Smooth muscle cell (in vitro differentiated cells): ENCODE data around the gene H1-8. TPM values are rescaled to one million over a fixed set of nuclear protein-coding genes. Genes with fewer than 3 reads are reported as not detected.

Source experiments
- DNase-seq: peaks from one replicate; lab custom pipeline; 2025; ENCODE audit not compliant: unreplicated experiment; lab: John Stamatoyannopoulos, UW
- H2AFZ ChIP-seq: fragments of 200-600 bp; sonication (generic); 2 replicates; pipeline ENCODE4 v1.6.0; 2016; ENCODE audit warnings: antibody characterized with exemption, low read depth, mild to moderate bottlenecking
- H3F3A ChIP-seq: fragments of 200-600 bp; sonication (generic); 2 replicates; pipeline ENCODE4 v1.6.0; 2017; ENCODE audit warnings: antibody characterized with exemption, low read depth
- H3K27ac ChIP-seq: fragments of 200-600 bp; sonication (generic); 2 replicates; pipeline ENCODE4 v1.5.1; 2016; ENCODE audit warnings: low read depth, mild to moderate bottlenecking
- H3K27me3 ChIP-seq: fragments of 200-600 bp; sonication (generic); 2 replicates; pipeline ENCODE4 v1.6.1; 2016; ENCODE audit warnings: low read depth, mild to moderate bottlenecking
- H3K36me3 ChIP-seq: fragments of 200-600 bp; sonication (generic); 2 replicates; pipeline ENCODE4 v1.5.1; 2016; ENCODE audit warnings: low read depth
- H3K4me1 ChIP-seq: fragments of 200-600 bp; sonication (generic); 2 replicates; pipeline ENCODE4 v1.5.1; 2016; ENCODE audit warnings: low read depth
- H3K4me2 ChIP-seq: fragments of 200-600 bp; sonication (generic); 2 replicates; pipeline ENCODE4 v1.6.0; 2016; ENCODE audit warnings: mild to moderate bottlenecking
- H3K4me3 ChIP-seq: fragments of 200-600 bp; sonication (generic); 2 replicates; pipeline ENCODE4 v1.5.1; 2016; ENCODE audit warnings: mild to moderate bottlenecking
- H3K79me2 ChIP-seq: fragments of 200-600 bp; sonication (generic); 2 replicates; pipeline ENCODE4 v1.6.0; 2016; ENCODE audit warnings: low read depth, mild to moderate bottlenecking
- H3K9ac ChIP-seq: fragments of 200-600 bp; sonication (generic); 2 replicates; pipeline ENCODE4 v1.6.0; 2016; ENCODE audit warnings: low read depth
- H3K9me3 ChIP-seq: fragments of 200-600 bp; sonication (generic); replicated peaks from 2 replicates; pipeline ENCODE4 v1.5.1; 2016; ENCODE audit warnings: low read depth
- H4K20me1 ChIP-seq: fragments of 200-600 bp; sonication (generic); 2 replicates; pipeline ENCODE4 v1.6.0; 2016; ENCODE audit warnings: low read depth
- CTCF ChIP-seq: fragments of 200-600 bp; sonication (generic); IDR thresholded peaks from 2 replicates; pipeline ENCODE4 v1.5.1; 2017; ENCODE audit warnings: borderline replicate concordance, mild to moderate bottlenecking, antibody characterized with exemption; ENCODE audit not compliant: insufficient read depth, poor library complexity, severe bottlenecking
- WGBS: methylation state at CpG from one replicate; pipeline ENCODE4 v1.1.7; 2016; ENCODE audit warnings: low lambda C conversion rate; 5-methylcytosine and 5-hydroxymethylcytosine counted together
- polyA plus RNA-seq: library from polyadenylated mRNA; unstranded; fragments of >200 nt; fragmentation: Nextera tagmentation; extraction: Ambion mirVana; gene quantifications from 2 replicates; pipeline ENCODE4 v1.2.1, GENCODE V29; 2016
- total RNA-seq: library from RNA; depleted of rRNA; stranded (reverse); fragments of >200 nt; gene quantifications from 2 replicates; pipeline ENCODE4 v1.2.3, GENCODE V29; 2014

Gene H1-8
- total and polyA plus RNA-seq, 2 experiments from 2014 or later: not detected

GRCh38 chr3:129561619-129562248 is 18.8 kb downstream of the H1-8 start:
- 94% methylated on average over 15 of the region's 18 CpGs for WGBS
- Histone ChIP-seq H3K27me3 (no peaks in the 10 kb centered on the region), H3K4me3 (no peak overlapping the region), H3K4me1 (peaks cover 28% of the 10 kb centered on the region), H3K4me2 (peak overlapping the region; percentile 74), H3K9ac (no peak overlapping the region), H3K79me2 (no peaks in the 10 kb centered on the region), H3K27ac (peak overlapping the region; percentile 81), H3K9me3 (no peaks in the 10 kb centered on the region), H3F3A (peaks cover 7% of the 10 kb centered on the region), H2AFZ (no peak overlapping the region), H4K20me1 (no peaks in the 10 kb centered on the region), H3K36me3 (no peaks in the 10 kb centered on the region)
- DNase-seq: no peak
- no peak for TF ChIP-seq CTCF

GRCh38 chr3:129562803-129563202 is 19.8 kb downstream of the H1-8 start:
- no peaks in the 10 kb centered on the region for H3K27me3 ChIP-seq
- no peak overlapping the region for H3K4me3 ChIP-seq
- no peak for TF ChIP-seq CTCF
- WGBS: 92% methylated on average over 18 of the region's 19 CpGs
- H3F3A ChIP-seq: peaks cover 4% of the 10 kb centered on the region
- no peaks in the 10 kb centered on the region for H3K9me3 ChIP-seq
- no peaks in the 10 kb centered on the region for H4K20me1 ChIP-seq
- H3K4me2 ChIP-seq: no peak overlapping the region
- DNase-seq: no peak
- H3K9ac ChIP-seq: no peak overlapping the region
- H3K36me3 ChIP-seq: no peaks in the 10 kb centered on the region
- no peak overlapping the region for H2AFZ ChIP-seq
- H3K4me1 ChIP-seq: peaks cover 26% of the 10 kb centered on the region
- no peak overlapping the region for H3K27ac ChIP-seq
- no peaks in the 10 kb centered on the region for H3K79me2 ChIP-seq

- no peak overlapping the region for H3K4me2 ChIP-seq
- H4K20me1 ChIP-seq: no peaks in the 10 kb centered on the region
- no peaks in the 10 kb centered on the region for H3K27me3 ChIP-seq
- no peak for TF ChIP-seq CTCF
- no peaks in the 10 kb centered on the region for H3K79me2 ChIP-seq
- WGBS: 95% methylated on average over 12 of the region's 12 CpGs
- H3K27ac ChIP-seq: no peak overlapping the region
- H3K9me3 ChIP-seq: no peaks in the 10 kb centered on the region
- H3K4me1 ChIP-seq: peaks cover 23% of the 10 kb centered on the region
- peaks cover 4% of the 10 kb centered on the region for H3F3A ChIP-seq
- no peak overlapping the region for H2AFZ ChIP-seq
- no peaks in the 10 kb centered on the region for H3K36me3 ChIP-seq
- DNase-seq: no peak
- no peak overlapping the region for H3K9ac ChIP-seq
- H3K4me3 ChIP-seq: no peak overlapping the region
Observed at GRCh38 chr3:129563332-129563731, 20.4 kb downstream of the H1-8 start.
